Transverse colon (tissue), 4 donors: Measurements from ENCODE around the gene RRP12. TPM values are rescaled to one million over a fixed set of nuclear protein-coding genes. Genes with fewer than 3 reads are reported as not detected.

Source experiments
- DNase-seq: peaks from one replicate; pipeline ENCODE4 v3.0.0-alpha.2; 2019
- H3K27ac ChIP-seq, 4 donors: fragments of 200-600 bp; sonication (generic); 2 replicates each; pipeline ENCODE4 v1.5.1; 2016 to 2018; ENCODE audit warnings: inconsistent platforms in 4 of 4
- H3K27me3 ChIP-seq: fragments of 200-600 bp; sonication (generic); 2 replicates; pipeline ENCODE4 v1.5.1; 2017; ENCODE audit warnings: inconsistent platforms
- H3K36me3 ChIP-seq, 4 donors: fragments of 200-600 bp; sonication (generic); 2 replicates each; pipeline ENCODE4 v1.5.1; 2017 to 2019; ENCODE audit warnings: inconsistent platforms in 4 of 4
- H3K4me1 ChIP-seq, 4 donors: fragments of 200-600 bp; sonication (generic); 2 replicates each; pipeline ENCODE4 v1.5.1; 2017 to 2020; ENCODE audit warnings: inconsistent platforms in 4 of 4
- H3K4me3 ChIP-seq, 4 donors: fragments of 200-600 bp; sonication (generic); 1 replicate in 1 of 4; 2 replicates in 3 of 4; pipeline versions ENCODE4 v1.5.1 to v1.6.1; 2017 to 2019; ENCODE audit warnings: inconsistent platforms in 4 of 4
- H3K9me3 ChIP-seq, 2 donors: fragments of 200-600 bp; sonication (generic); 2 replicates each; pipeline ENCODE4 v1.5.1; 2017 to 2019; ENCODE audit warnings: inconsistent platforms in 2 of 2
- EP300 ChIP-seq: sonication (generic); formaldehyde crosslinking; IDR thresholded peaks from one replicate; pipeline ENCODE4 v1.6.1; 2017; ENCODE audit warnings: antibody characterized with exemption, low read depth
- POLR2A ChIP-seq: fragments of 450-650 bp; IDR thresholded peaks from one replicate; pipeline ENCODE4 v1.6.1; 2016; ENCODE audit warnings: antibody characterized with exemption, mild to moderate bottlenecking, moderate library complexity
- POLR2AphosphoS5 ChIP-seq, 3 donors: sonication (generic); formaldehyde crosslinking; IDR thresholded peaks; one replicate each; pipeline ENCODE4 v1.6.1; 2016; ENCODE audit warnings: antibody characterized with exemption in 3 of 3
- WGBS, 2 donors: methylation state at CpG; one replicate each; pipeline ENCODE4 v1.1.5; 2018; ENCODE audit warnings: low coverage in 1 of 2; 5-methylcytosine and 5-hydroxymethylcytosine counted together
- in situ Hi-C, 4 donors: fragments of 200-750 bp; cut with MboI; loops; one replicate each; pipeline versions ENCODE4 v1.15.0 to v1.15.1; 2017; ENCODE audit warnings: low sequenced_read_pairs in 3 of 4, low pct_ligation_motif_present in 1 of 4, low pct_unique_long_range_greater_than_20kb in 1 of 4
- intact Hi-C: fragments of 100-400 bp; cut with DNase I; formaldehyde crosslinking; loops from one replicate; pipeline ENCODE4 v1.15.1; 2023; ENCODE audit warnings: low total_unique reads
- total RNA-seq, 4 donors: library from RNA; depleted of rRNA; stranded (reverse); fragments of >200 nt; gene quantifications; one replicate each; pipeline ENCODE4 v1.1.0, GENCODE V29; 2016
- TF ChIP-seq, protein P1 (sequence below), 5 experiments: fragments of 200-600 bp in 3 of 5; fragments of 450-650 bp in 2 of 5; sonication (generic) in 3 of 5; IDR thresholded peaks; 1 replicate in 2 of 5; 2 replicates in 3 of 5; pipeline ENCODE4 v1.5.1; 2016 to 2017; ENCODE audit warnings: antibody characterized with exemption in 5 of 5, inconsistent platforms in 3 of 5, mild to moderate bottlenecking in 2 of 5, moderate library complexity in 1 of 5

RRP12 gene
- total RNA-seq, 4 donors from 2014 or later: 5.7 to 14.0 (median 11.5) TPM

DNA sequence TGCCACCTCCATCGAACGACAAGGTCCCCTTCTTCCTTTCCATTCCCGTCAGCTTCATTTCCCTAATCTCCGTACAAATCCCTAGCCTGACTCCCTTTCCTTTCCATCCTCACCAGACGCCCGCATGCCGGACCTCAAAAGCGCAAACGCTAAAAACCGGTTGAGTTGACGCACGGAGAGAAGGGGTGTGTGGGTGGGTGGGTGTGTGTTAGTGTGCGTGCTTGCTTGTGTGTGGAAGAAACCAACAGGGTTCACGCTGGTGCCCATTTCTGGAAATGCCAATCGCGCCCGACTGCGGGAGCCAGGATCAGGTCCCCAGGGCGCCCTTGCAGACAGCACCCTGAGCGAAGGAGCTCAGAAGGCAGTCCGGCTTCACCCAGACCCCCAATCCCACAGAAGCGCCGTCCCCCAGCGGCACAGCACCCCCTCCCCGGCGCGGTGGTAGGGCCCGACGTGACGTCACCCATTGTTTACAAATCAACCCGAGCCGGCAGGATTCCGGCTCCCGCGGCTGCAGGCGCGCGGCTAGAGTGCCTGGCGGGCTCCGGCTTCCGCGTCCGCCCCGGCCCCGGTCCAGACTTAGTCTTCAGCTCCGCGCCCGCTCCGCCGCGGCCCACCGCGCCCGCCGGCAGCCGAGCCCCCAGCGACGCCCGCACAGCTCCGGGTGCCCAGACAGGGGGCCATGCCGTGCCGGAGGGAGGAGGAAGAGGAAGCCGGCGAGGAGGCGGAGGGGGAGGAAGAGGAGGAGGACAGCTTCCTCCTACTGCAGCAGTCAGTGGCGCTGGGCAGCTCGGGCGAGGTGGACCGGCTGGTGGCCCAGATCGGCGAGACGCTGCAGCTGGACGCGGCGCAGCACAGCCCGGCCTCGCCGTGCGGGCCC, 82.1 kb downstream of the RRP12 start, which contains the start of gene FRAT1:
Gene FRAT1, plus strand, starts transcription at position 500 of the 880 bp plus-strand sequence. Its CDS starts 183 bp downstream, at position 683.
- 0% methylated on average over 7 to 27 of the region's 79 CpGs for WGBS, 2 donors
- Histone ChIP-seq H3K36me3 (no peaks in the 10 kb centered on the region), H3K9me3 (no peaks in the 10 kb centered on the region), H3K4me3 (peak within 1 kb of the TSS; percentile 72 to 84 (median 75)), H3K27me3 (no peaks in the 10 kb centered on the region), H3K27ac (peak within 1 kb of the TSS; percentile 92 to 98 (median 96)), H3K4me1 (peaks cover 7 to 27% (median 21%) of the 10 kb centered on the region in 4 donors)
- in situ Hi-C loops: no loop called here
- intact Hi-C loops: no loop called here
- TF ChIP-seq POLR2AphosphoS5 (IDR thresholded peaks at IDR 0.05) (peak; percentile 71 to 91 (median 81)), POLR2A (peak; percentile 82), EP300 (no peak)
- TF ChIP-seq, protein P1, sequence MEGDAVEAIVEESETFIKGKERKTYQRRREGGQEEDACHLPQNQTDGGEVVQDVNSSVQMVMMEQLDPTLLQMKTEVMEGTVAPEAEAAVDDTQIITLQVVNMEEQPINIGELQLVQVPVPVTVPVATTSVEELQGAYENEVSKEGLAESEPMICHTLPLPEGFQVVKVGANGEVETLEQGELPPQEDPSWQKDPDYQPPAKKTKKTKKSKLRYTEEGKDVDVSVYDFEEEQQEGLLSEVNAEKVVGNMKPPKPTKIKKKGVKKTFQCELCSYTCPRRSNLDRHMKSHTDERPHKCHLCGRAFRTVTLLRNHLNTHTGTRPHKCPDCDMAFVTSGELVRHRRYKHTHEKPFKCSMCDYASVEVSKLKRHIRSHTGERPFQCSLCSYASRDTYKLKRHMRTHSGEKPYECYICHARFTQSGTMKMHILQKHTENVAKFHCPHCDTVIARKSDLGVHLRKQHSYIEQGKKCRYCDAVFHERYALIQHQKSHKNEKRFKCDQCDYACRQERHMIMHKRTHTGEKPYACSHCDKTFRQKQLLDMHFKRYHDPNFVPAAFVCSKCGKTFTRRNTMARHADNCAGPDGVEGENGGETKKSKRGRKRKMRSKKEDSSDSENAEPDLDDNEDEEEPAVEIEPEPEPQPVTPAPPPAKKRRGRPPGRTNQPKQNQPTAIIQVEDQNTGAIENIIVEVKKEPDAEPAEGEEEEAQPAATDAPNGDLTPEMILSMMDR (IDR thresholded peaks at IDR 0.05): peak in 1 of 5 experiments; percentile 24
- DNase-seq: peak; percentile 93

DNA sequence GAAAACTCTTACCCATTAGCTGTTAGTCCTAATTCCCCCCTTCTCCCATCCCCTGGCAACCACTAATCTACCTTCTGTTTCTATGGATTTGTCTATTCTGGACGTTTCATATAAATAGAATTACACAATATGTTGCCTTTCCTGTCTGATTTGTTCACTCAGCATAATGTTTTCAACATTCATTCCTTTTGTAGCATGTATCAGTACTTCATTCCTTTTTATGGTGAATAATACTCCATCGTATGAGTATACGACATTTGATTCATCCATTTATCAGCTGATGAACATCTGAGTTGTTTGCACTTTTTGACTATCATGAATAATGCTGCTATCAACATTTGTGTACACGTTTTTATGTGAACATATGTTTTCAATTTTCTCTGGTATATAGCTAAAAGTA, 86.5 kb downstream of the RRP12 start:
- H3K4me1 ChIP-seq: peaks cover 0 to 5% (median 4%) of the 10 kb centered on the region in 4 donors
- no peaks in the 10 kb centered on the region for H3K27me3 ChIP-seq
- H3K4me3 ChIP-seq: no peak overlapping the region
- no peak overlapping the region for H3K27ac ChIP-seq
- in situ Hi-C loops: no loop called here
- TF ChIP-seq EP300: no peak
- TF ChIP-seq POLR2A: no peak
- TF ChIP-seq, protein P1 (IDR thresholded peaks at IDR 0.05): no peak
- no peak for TF ChIP-seq POLR2AphosphoS5 (IDR thresholded peaks at IDR 0.05)
- 51 to 57% methylated on average over 4 of the region's 4 CpGs for WGBS, 2 donors
- intact Hi-C loops: no loop called here
- no peaks in the 10 kb centered on the region for H3K36me3 ChIP-seq
- no peaks in the 10 kb centered on the region for H3K9me3 ChIP-seq
- no peak for DNase-seq

DNA sequence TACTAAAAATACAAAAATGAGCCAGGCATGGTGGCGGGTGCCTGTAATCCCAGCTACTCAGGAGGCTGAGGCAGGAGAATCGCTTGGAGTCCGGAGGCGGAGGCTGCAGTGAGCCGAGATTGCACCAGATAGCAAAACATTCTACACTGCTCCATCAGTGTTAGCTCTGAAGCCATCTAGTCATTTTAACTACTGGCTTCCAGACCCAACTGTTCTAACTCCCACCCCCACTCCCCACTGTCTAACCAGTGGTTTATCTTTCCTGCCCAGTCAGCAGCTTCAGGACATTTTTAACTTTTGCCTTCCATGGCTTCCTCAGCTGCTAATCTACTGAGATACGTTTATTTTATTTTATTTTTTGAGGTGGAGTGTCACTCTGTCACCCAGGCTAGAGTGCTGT, 88.2 kb downstream of the RRP12 start:
- H3K36me3 ChIP-seq: no peaks in the 10 kb centered on the region

DNA sequence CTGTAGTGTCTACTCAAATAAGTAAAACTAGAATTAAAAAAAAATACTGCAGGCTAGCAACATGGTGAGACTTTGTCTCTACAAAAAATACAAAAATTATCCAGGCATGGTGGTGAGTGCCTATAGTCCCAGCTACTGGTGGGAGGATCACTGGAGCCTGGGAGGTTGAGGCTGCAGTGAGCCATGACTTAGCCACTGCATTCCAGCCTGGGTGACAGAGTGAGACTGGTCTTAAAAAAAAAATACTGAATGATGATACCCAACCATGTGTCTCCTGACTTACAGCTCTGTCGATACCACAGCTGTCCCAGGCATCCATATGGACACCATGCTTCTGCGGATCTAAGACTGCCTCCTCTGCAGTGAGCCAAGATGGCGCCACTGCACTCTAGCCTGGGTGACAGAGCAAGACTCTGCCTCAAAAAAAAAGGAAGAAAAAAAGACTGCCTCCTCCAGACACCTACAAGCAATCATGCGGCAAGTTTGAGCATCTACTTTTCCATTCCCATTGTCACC, 90.0 kb downstream of the RRP12 start:
- Histone ChIP-seq H3K9me3 (no peaks in the 10 kb centered on the region), H3K27me3 (no peaks in the 10 kb centered on the region), H3K4me3 (no peak overlapping the region), H3K36me3 (no peaks in the 10 kb centered on the region), H3K4me1 (no peaks in the 10 kb centered on the region), H3K27ac (no peak overlapping the region)
- DNase-seq: no peak
- no peak for TF ChIP-seq POLR2AphosphoS5 (IDR thresholded peaks at IDR 0.05)
- no peak for TF ChIP-seq EP300
- TF ChIP-seq POLR2A: no peak
- intact Hi-C loops: no loop called here
- 75 to 99% methylated on average over 1 to 4 of the region's 4 CpGs for WGBS, 2 donors
- in situ Hi-C loops: no loop called here

More for the DNA sequence above, 88.2 kb downstream of the RRP12 start:
- DNase-seq: no peak
- 86 to 93% methylated on average over 5 to 6 of the region's 6 CpGs for WGBS, 2 donors
- TF ChIP-seq, protein P1 (IDR thresholded peaks at IDR 0.05): no peak
- TF ChIP-seq POLR2AphosphoS5 (IDR thresholded peaks at IDR 0.05) (no peak), EP300 (no peak), POLR2A (no peak)
- no peak overlapping the region for H3K4me3 ChIP-seq
- H3K27me3 ChIP-seq: no peaks in the 10 kb centered on the region
- intact Hi-C loops: no loop called here
- H3K9me3 ChIP-seq: no peaks in the 10 kb centered on the region
- in situ Hi-C loops: no loop called here
- H3K4me1 ChIP-seq: no peaks in the 10 kb centered on the region
- no peak overlapping the region for H3K27ac ChIP-seq
